IMR-90 (cell line): ENCODE data around the gene MYPN. TPM values are rescaled to one million over a fixed set of nuclear protein-coding genes. Genes with fewer than 3 reads are reported as not detected.

Source experiments
- ATAC-seq: fragments of 200-7000 bp; cut with Tn5 transposase; 2 replicates; pipeline ENCODE4 v1.9.1; 2020; ENCODE audit warnings: low read depth, mild to moderate bottlenecking, moderate library complexity
- BruUV-seq: library from RNA; stranded (reverse); fragments of 400-500 nt; replicated peaks from 2 replicates; lab custom pipeline; 2021; lab: Mats Ljungman, UMichigan
- CTCF ChIA-PET: fragments of 300-600 bp; formaldehyde crosslinking; extraction: SDS; loops from one replicate; lab custom pipeline; 2021; ENCODE audit warnings: antibody characterized with exemption; lab: Yijun Ruan, JAX
- POLR2A ChIA-PET: fragments of 300-600 bp; sonication (Branson Sonifier 250); formaldehyde crosslinking; loops from one replicate; lab custom pipeline; 2022; ENCODE audit warnings: antibody characterized with exemption; ENCODE audit not compliant: unreplicated experiment; lab: Charles Lee
- DNase-seq: peaks from one replicate; pipeline ENCODE4 v3.0.0; 2013
- H2AFZ ChIP-seq: replicated peaks from 2 replicates; pipeline ENCODE3; 2013; ENCODE audit warnings: low read length, mild to moderate bottlenecking; ENCODE audit not compliant: poor library complexity
- H2AK5ac ChIP-seq: 2 replicates; pipeline ENCODE4 v1.6.1; 2013; ENCODE audit warnings: low read depth, low read length, inconsistent platforms
- H2AK9ac ChIP-seq: replicated peaks from 2 replicates; pipeline ENCODE3; 2013; ENCODE audit warnings: mild to moderate bottlenecking, low read depth, low read length, moderate library complexity; ENCODE audit not compliant: poor library complexity
- H2BK120ac ChIP-seq: 2 replicates; pipeline ENCODE4 v1.6.1; 2013; ENCODE audit warnings: low read depth, low read length, inconsistent platforms
- H2BK15ac ChIP-seq: 3 replicates; pipeline ENCODE4 v1.6.1; 2013; ENCODE audit warnings: low read depth, low read length, inconsistent platforms
- H2BK20ac ChIP-seq: 2 replicates; pipeline ENCODE4 v1.6.1; 2013; ENCODE audit warnings: low read depth, mild to moderate bottlenecking, inconsistent platforms, low read length, moderate library complexity
- H2BK5ac ChIP-seq: 2 replicates; pipeline ENCODE4 v1.6.1; 2013; ENCODE audit warnings: mild to moderate bottlenecking, low read depth, low read length, inconsistent platforms; ENCODE audit not compliant: poor library complexity, severe bottlenecking
- H3K14ac ChIP-seq: replicated peaks from 2 replicates; pipeline ENCODE4 v1.6.1; 2013; ENCODE audit warnings: low read depth, low read length, inconsistent platforms
- H3K18ac ChIP-seq: 2 replicates; pipeline ENCODE4 v1.6.1; 2013; ENCODE audit warnings: low read depth, low read length, control low read depth
- H3K23ac ChIP-seq: 2 replicates; pipeline ENCODE4 v1.6.1; 2013; ENCODE audit warnings: low read depth, low read length, inconsistent platforms
- H3K27ac ChIP-seq: 2 replicates; pipeline ENCODE4 v1.5.1; 2013; ENCODE audit warnings: mild to moderate bottlenecking, control low read depth, low read length; ENCODE audit not compliant: insufficient read depth
- H3K27me3 ChIP-seq: 2 replicates; pipeline ENCODE4 v1.6.1; 2013; ENCODE audit warnings: low read length; ENCODE audit not compliant: control insufficient read depth, insufficient read depth
- H3K36me3 ChIP-seq: 2 replicates; pipeline ENCODE4 v1.6.1; 2013; ENCODE audit warnings: low read length, mixed read lengths; ENCODE audit not compliant: control insufficient read depth, insufficient read depth
- H3K4ac ChIP-seq: 2 replicates; pipeline ENCODE4 v1.6.1; 2013; ENCODE audit warnings: low read depth, low read length, inconsistent platforms
- H3K4me1 ChIP-seq: 2 replicates; pipeline ENCODE4 v1.6.1; 2013; ENCODE audit warnings: low read length, mixed read lengths; ENCODE audit not compliant: control insufficient read depth, insufficient read depth
- H3K4me2 ChIP-seq: 2 replicates; pipeline ENCODE4 v1.6.1; 2013; ENCODE audit warnings: low read depth, mild to moderate bottlenecking, control low read depth, low read length, moderate library complexity
- H3K4me3 ChIP-seq: 2 replicates; pipeline ENCODE4 v1.5.1; 2013; ENCODE audit warnings: low read depth, mild to moderate bottlenecking, control low read depth, low read length, moderate library complexity; ENCODE audit not compliant: insufficient read depth
- H3K56ac ChIP-seq: 2 replicates; pipeline ENCODE4 v1.6.1; 2013; ENCODE audit warnings: low read length, inconsistent platforms; ENCODE audit not compliant: insufficient read depth; ENCODE audit errors: extremely low read depth
- H3K79me1 ChIP-seq, 2 experiments: 2 replicates each; pipeline ENCODE4 v1.6.1; 2013; ENCODE audit warnings: low read length in 2 of 2, inconsistent platforms in 1 of 2, low read depth in 1 of 2
- H3K9ac ChIP-seq: 2 replicates; pipeline ENCODE4 v1.6.1; 2013; ENCODE audit warnings: low read depth, low read length, control low read depth
- H3K9me1 ChIP-seq: 2 replicates; pipeline ENCODE4 v1.6.1; 2013; ENCODE audit warnings: low read length, inconsistent platforms; ENCODE audit not compliant: insufficient read depth
- H3K9me3 ChIP-seq: 2 replicates; pipeline ENCODE4 v1.6.1; 2013; ENCODE audit warnings: low read length; ENCODE audit not compliant: control insufficient read depth, insufficient read depth
- H4K20me1 ChIP-seq: 2 replicates; pipeline ENCODE4 v1.6.1; 2013; ENCODE audit warnings: low read length, inconsistent platforms; ENCODE audit not compliant: insufficient read depth
- H4K5ac ChIP-seq: 2 replicates; pipeline ENCODE4 v1.6.1; 2013; ENCODE audit warnings: mild to moderate bottlenecking, low read depth, low read length, control low read depth
- H4K8ac ChIP-seq, 2 experiments: 2 replicates each; pipeline ENCODE4 v1.6.1; 2013; ENCODE audit warnings: low read depth in 2 of 2, low read length in 2 of 2, control low read depth in 1 of 2, inconsistent platforms in 1 of 2
- H4K91ac ChIP-seq: 2 replicates; pipeline ENCODE4 v1.6.1; 2013; ENCODE audit warnings: low read depth, low read length, inconsistent platforms; ENCODE audit not compliant: insufficient read depth
- BHLHE40 ChIP-seq: fragments of 150-350 bp; IDR thresholded peaks from 2 replicates; pipeline ENCODE4 v1.6.1; 2016; ENCODE audit warnings: mild to moderate bottlenecking, low read depth, low read length
- CEBPB ChIP-seq: IDR thresholded peaks from 2 replicates; pipeline ENCODE4 v1.6.1; 2012; ENCODE audit warnings: low read depth, low read length, improper control_type of control experiment
- FOS ChIP-seq: fragments of 150-350 bp; IDR thresholded peaks from 2 replicates; pipeline ENCODE4 v1.6.1; 2016; ENCODE audit warnings: low read depth, low read length
- MXI1 ChIP-seq: IDR thresholded peaks from 2 replicates; pipeline ENCODE4 v1.6.1; 2012; ENCODE audit warnings: low read depth, mild to moderate bottlenecking, low read length, moderate library complexity, borderline replicate concordance
- POLR2A ChIP-seq: IDR thresholded peaks from 2 replicates; pipeline ENCODE4 v1.6.1; 2012; ENCODE audit warnings: mild to moderate bottlenecking, low read depth, low read length
- RAD21 ChIP-seq: IDR thresholded peaks from 2 replicates; pipeline ENCODE4 v1.6.1; 2012; ENCODE audit warnings: low read length, improper control_type of control experiment
- RFX5 ChIP-seq: IDR thresholded peaks from 2 replicates; pipeline ENCODE4 v1.8.0; 2012; ENCODE audit warnings: low read depth, mild to moderate bottlenecking, low read length, moderate library complexity
- SMC3 ChIP-seq: fragments of 150-350 bp; IDR thresholded peaks from 2 replicates; pipeline ENCODE4 v1.6.1; 2016; ENCODE audit warnings: low read depth, mild to moderate bottlenecking, antibody characterized with exemption, low read length, moderate library complexity
- WGBS, 2 experiments: methylation state at CpG; one replicate each; pipeline versions ENCODE4 v1.1.5 to v1.1.7; 2013; ENCODE audit warnings: missing lambda C conversion rate in 2 of 2; ENCODE audit not compliant: insufficient read length in 1 of 2; ENCODE audit errors: extremely low coverage in 2 of 2; 5-methylcytosine and 5-hydroxymethylcytosine counted together
- dilution Hi-C: fragments of 300-500 bp; cut with HindIII; formaldehyde crosslinking; loops from one replicate; pipeline ENCODE4 v1.14.3; 2018; ENCODE audit warnings: low sequenced_read_pairs; ENCODE audit not compliant: unreplicated experiment
- in situ Hi-C: fragments of 300-500 bp; cut with MboI; formaldehyde crosslinking; loops from 3 replicates; pipeline ENCODE4 v1.14.3; 2019; ENCODE audit warnings: low sequenced_read_pairs, inconsistent platforms, mixed read lengths
- intact Hi-C: fragments of 100-400 bp; cut with micrococcal nuclease; formaldehyde crosslinking; loops from 2 replicates; pipeline ENCODE4 v1.10.0; 2022
- polyA plus RNA-seq, 3 experiments: library from polyadenylated mRNA; depleted of rRNA; stranded (reverse); fragments of >200 nt; gene quantifications; 2 replicates each; pipeline ENCODE4 v1.2.3, GENCODE V29; 2012; ENCODE audit warnings: low replicate concordance in 1 of 3
- total RNA-seq: library from RNA; depleted of rRNA; stranded (reverse); fragments of >200 nt; gene quantifications from 2 replicates; pipeline ENCODE4 v1.2.3, GENCODE V29; 2012

The MYPN gene
- total and polyA plus RNA-seq, 2 of the 4 experiments (the other 2 are of a cell fraction): 7.8 to 13.1 TPM

- Histone ChIP-seq H3K23ac (no peak overlapping the region; the same call in 1 of the 2 replicates), H2BK15ac (0 out of 3 replicates have a peak overlapping the region, but pooled peaks have one; percentile 95), H4K5ac (peak overlapping the region; percentile 45; the same call in 1 of the 2 replicates), H3K9me1 (peaks cover 5% of the 10 kb centered on the region; the same call in 1 of the 2 replicates), H3K79me1 (peaks cover 0 to 5% of the 10 kb centered on the region in 2 experiments; a peak in 2 of 4 replicates), H3K4ac (peak overlapping the region; percentile 92), H3K4me2 (peak overlapping the region; percentile 23; the same call in 1 of the 2 replicates), H3K36me3 (no peaks in the 10 kb centered on the region), H2BK120ac (peak overlapping the region; percentile 95), H2BK5ac (peak overlapping the region; percentile 98), H2AK5ac (no peak overlapping the region), H3K4me3 (no peak overlapping the region), H4K8ac (peak overlapping the region; percentile 94 to 98), H3K56ac (no peak overlapping the region; the same call in 1 of the 2 replicates), H3K14ac (peak overlapping the region; percentile 76), H4K20me1 (no peaks in the 10 kb centered on the region), H3K9ac (peak overlapping the region; percentile 20; the same call in 1 of the 2 replicates), H2AFZ (no peak overlapping the region), H3K18ac (peak overlapping the region; percentile 99; the same call in 1 of the 2 replicates), H3K9me3 (no peaks in the 10 kb centered on the region), H3K27me3 (no peaks in the 10 kb centered on the region), H2BK20ac (peak overlapping the region; percentile 87; the same call in 1 of the 2 replicates), H2AK9ac (no peak overlapping the region), H3K4me1 (peaks cover 19% of the 10 kb centered on the region), H3K27ac (peak overlapping the region; percentile 94; the same call in 1 of the 2 replicates), H4K91ac (peak overlapping the region; percentile 98; the same call in 1 of the 2 replicates)
- intact Hi-C loops (no loop called here), in situ Hi-C loops (no loop called here), dilution Hi-C loops (no loop called here)
- WGBS, 2 experiments: no CpG with 5 or more reads among the region's 3 CpGs
- POLR2A ChIA-PET: no interaction called here
- 0 out of 2 replicates have a peak, but pooled peaks have one; percentile 26 for TF ChIP-seq MXI1
- TF ChIP-seq BHLHE40: 0 out of 2 replicates have a peak, but pooled peaks have one; percentile 12
- TF ChIP-seq RAD21: no peak
- TF ChIP-seq POLR2A: no peak
- 0 out of 2 replicates have a peak, but pooled peaks have one; percentile 28 for TF ChIP-seq FOS
- TF ChIP-seq SMC3: 0 out of 2 replicates have a peak, but pooled peaks have one; percentile 7
- peak; percentile 74 for TF ChIP-seq CEBPB
- no peak for TF ChIP-seq RFX5
- CTCF ChIA-PET: interaction anchor here (0.6 to 4.2 kb wide), 3 partner anchors 41 to 514 kb away, joined by 3 to 20 read pairs (median 4); no protein-coding TSS in a partner anchor
- ATAC-seq: peak; percentile 78
- no TSS peak for BruUV-seq
- DNase-seq: peak; percentile 89
Observed at GRCh38 chr10:68099736-68100135, 9.6 kb upstream of the MYPN start.
